ENCODE results near the gene EAPP. TPM values are rescaled to one million over a fixed set of nuclear protein-coding genes. Genes with fewer than 3 reads are reported as not detected.
A peak's percentile ranks its signal among the peaks of the same experiment; 100 is the strongest.

EAPP gene
- total and polyA plus RNA-seq, 2 of the 13 experiments (the other 11 are each of a cell fraction or from before 2014, with no cell fraction given): 68.7 to 110 TPM

DNA sequence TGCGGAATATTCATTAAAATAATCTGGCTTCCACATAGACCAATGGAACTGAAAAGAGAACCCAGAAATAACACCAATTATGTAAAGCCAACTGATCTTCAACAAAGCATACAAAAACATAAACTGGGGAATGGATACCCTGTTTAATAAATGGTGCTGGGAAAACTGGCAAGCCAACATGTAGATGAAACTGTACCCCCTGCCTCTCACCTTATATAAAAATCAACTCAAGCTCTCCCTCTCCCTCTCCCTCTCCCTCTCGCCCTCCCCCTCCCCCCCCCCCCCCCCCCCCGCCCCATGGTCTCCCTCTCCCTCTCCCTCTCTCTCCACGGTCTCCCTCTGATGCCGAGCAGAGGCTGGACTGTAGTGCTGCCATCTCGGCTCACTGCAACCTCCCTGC, 64.3 kb downstream of the EAPP start:
- POLR2A ChIA-PET: interaction anchor here (1.2 kb wide), 1 partner anchor 12 kb away, joined by 3 read pairs; the partner anchor contains the start of gene SPTSSA
- FAIRE-seq (no peak), ATAC-seq (no peak), DNase-seq (ENCODE audit: low spot score) (no peak)
- no peaks in the 10 kb centered on the region for H3K9me3 ChIP-seq (ENCODE audit: low read length)
- intact Hi-C loops (cut with micrococcal nuclease; ENCODE audit: unreplicated experiment): no loop called here
- no peak overlapping the region for H3K27ac ChIP-seq (ENCODE audit: extremely low read length, insufficient read depth, low read length)
- no peak for TF ChIP-seq ZNF138 (CRISPR knock-in tag; IDR thresholded peaks at IDR 0.05; ENCODE audit: low read depth)
- no peak for TF ChIP-seq GZF1 (CRISPR knock-in tag; IDR thresholded peaks at IDR 0.05)
- TF ChIP-seq HNRNPK (IDR thresholded peaks at IDR 0.05; ENCODE audit: low read depth, low read length, poor library complexity, severe bottlenecking): peak; percentile 92
- H3K36me3 ChIP-seq (replicated peaks in 1 of 2; ENCODE audit: control insufficient read depth in 1 of 2, insufficient read depth in 2 of 2, low read length in 2 of 2): no peaks in the 10 kb centered on the region
- peaks cover 0 to 1% of the 10 kb centered on the region in 2 experiments; a peak in 1 of 5 replicates for H3K27me3 ChIP-seq (ENCODE audit: control insufficient read depth in 1 of 2, insufficient read depth in 2 of 2, low read length in 2 of 2)
- in situ Hi-C loops (cut with HindIII; ENCODE audit: extremely low pct_ligation_motif_present, low pct_unique_long_range_greater_than_20kb): no loop called here
- 38% methylated on average over 6 of the region's 6 CpGs for WGBS (ENCODE audit: low lambda C conversion rate)
- no peaks in the 10 kb centered on the region for H3K79me2 ChIP-seq (ENCODE audit: insufficient read depth, low read length)
- H3K4me1 ChIP-seq (ENCODE audit: insufficient read depth, low read length): no peaks in the 10 kb centered on the region
- H3K4me2 ChIP-seq (ENCODE audit: low read depth, low read length): no peak overlapping the region
- H2AFZ ChIP-seq (ENCODE audit: low read length): no peak overlapping the region
- CTCF ChIA-PET (ENCODE audit: low intra/inter-chr PET ratio, low total read pairs): no interaction called here
- BruUV-seq (replicated peaks): no TSS peak
- H3K9ac ChIP-seq (ENCODE audit: insufficient read depth, low read depth, low read length): no peak overlapping the region
- H3K4me3 ChIP-seq (replicated peaks in 1 of 3; ENCODE audit: insufficient read depth in 1 of 3, low read depth in 2 of 3, low read length in 3 of 3): no peak overlapping the region
- no peaks in the 10 kb centered on the region for H4K20me1 ChIP-seq (ENCODE audit: insufficient read depth, low read length)

DNA sequence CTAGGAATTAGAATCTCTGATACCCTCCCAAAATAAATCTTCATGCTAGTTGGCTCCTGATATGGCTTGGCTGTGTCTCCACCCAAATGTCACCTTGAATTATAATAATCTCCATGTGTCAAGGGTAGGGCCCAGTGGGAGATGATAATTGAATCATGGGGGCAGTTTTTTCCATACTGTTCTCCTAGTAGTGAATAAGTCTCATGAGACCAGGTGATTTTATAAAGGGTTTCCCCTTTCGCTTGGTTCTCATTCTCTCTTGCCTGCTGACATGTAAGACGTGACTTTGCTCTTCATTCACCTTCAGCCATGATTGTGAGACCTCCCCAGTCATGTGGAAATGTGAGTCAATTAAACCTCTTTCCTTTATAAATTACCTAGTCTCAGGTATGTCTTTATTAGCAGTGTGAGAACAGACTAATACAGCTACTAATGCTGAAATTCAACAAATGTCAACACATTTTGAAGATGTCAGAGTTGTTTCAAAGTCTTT, 65.3 kb downstream of the EAPP start:
- Histone ChIP-seq H3K9me3 (ENCODE audit: low read length) (no peaks in the 10 kb centered on the region), H3K9ac (ENCODE audit: insufficient read depth, low read depth, low read length) (no peak overlapping the region), H3K27ac (ENCODE audit: extremely low read length, insufficient read depth, low read length) (no peak overlapping the region), H3K4me2 (ENCODE audit: low read depth, low read length) (no peak overlapping the region), H3K27me3 (ENCODE audit: control insufficient read depth in 1 of 2, insufficient read depth in 2 of 2, low read length in 2 of 2) (peaks cover 0 to 1% of the 10 kb centered on the region in 2 experiments; a peak in 1 of 5 replicates), H2AFZ (ENCODE audit: low read length) (no peak overlapping the region), H3K36me3 (replicated peaks in 1 of 2; ENCODE audit: control insufficient read depth in 1 of 2, insufficient read depth in 2 of 2, low read length in 2 of 2) (no peaks in the 10 kb centered on the region), H3K4me1 (ENCODE audit: insufficient read depth, low read length) (peaks cover 5% of the 10 kb centered on the region), H3K4me3 (replicated peaks in 1 of 3; ENCODE audit: insufficient read depth in 1 of 3, low read depth in 2 of 3, low read length in 3 of 3) (no peak overlapping the region), H4K20me1 (ENCODE audit: insufficient read depth, low read length) (no peaks in the 10 kb centered on the region), H3K79me2 (ENCODE audit: insufficient read depth, low read length) (no peaks in the 10 kb centered on the region)
- ChIA-PET CTCF (ENCODE audit: low intra/inter-chr PET ratio, low total read pairs) (no interaction called here), POLR2A (interaction anchor here (1.2 kb wide), 1 partner anchor 12 kb away, joined by 3 read pairs; the partner anchor contains the start of gene SPTSSA)
- 34% methylated on average over 2 of the region's 2 CpGs for WGBS (ENCODE audit: low lambda C conversion rate)
- BruUV-seq (replicated peaks): no TSS peak
- intact Hi-C loops (cut with micrococcal nuclease; ENCODE audit: unreplicated experiment) (no loop called here), in situ Hi-C loops (cut with HindIII; ENCODE audit: extremely low pct_ligation_motif_present, low pct_unique_long_range_greater_than_20kb) (loop anchor here (25.0 kb wide), 1 partner anchor 437 kb away; no protein-coding TSS in a partner anchor)
- no peak for DNase-seq (ENCODE audit: low spot score)
- TF ChIP-seq RXRA (CRISPR knock-in tag; IDR thresholded peaks at IDR 0.05) (no peak), ZNF431 (CRISPR knock-in tag; IDR thresholded peaks at IDR 0.05; ENCODE audit: borderline replicate concordance, low read depth) (peak; percentile 97)
- FAIRE-seq: no peak
- ATAC-seq: no peak
